Neural cell (in vitro differentiated cells): Measurements from ENCODE around the gene PGM1. TPM values are rescaled to one million over a fixed set of nuclear protein-coding genes. Genes with fewer than 3 reads are reported as not detected.

ENCODE experiments used
- H2AFZ ChIP-seq: fragments of 200-600, 300-800 bp; sonication (generic), shearing (Covaris generic); 2 replicates; pipeline ENCODE4 v1.6.0; 2014; ENCODE audit warnings: low read depth, mild to moderate bottlenecking, antibody characterized with exemption, low read length, moderate library complexity
- H3F3A ChIP-seq: fragments of 200-600 bp; shearing (Covaris generic); 2 replicates; pipeline ENCODE4 v1.6.1; 2016; ENCODE audit warnings: mild to moderate bottlenecking, moderate library complexity, mixed read lengths, antibody characterized with exemption, low read length; ENCODE audit not compliant: insufficient read depth, poor library complexity, severe bottlenecking
- H3K27ac ChIP-seq: fragments of 200-600, 300-800 bp; sonication (generic), shearing (Covaris generic); 2 replicates; pipeline ENCODE4 v1.5.1; 2014; ENCODE audit warnings: mild to moderate bottlenecking, low read length, moderate library complexity
- H3K27me3 ChIP-seq: fragments of 300-800, 200-600 bp; sonication (generic), shearing (Covaris generic); 2 replicates; pipeline ENCODE4 v1.6.0; 2014; ENCODE audit warnings: mild to moderate bottlenecking, low read depth, low read length, moderate library complexity; ENCODE audit not compliant: insufficient read depth
- H3K36me3 ChIP-seq: fragments of 300-800, 200-600 bp; sonication (generic), shearing (Covaris generic); 2 replicates; pipeline ENCODE4 v1.5.1; 2014; ENCODE audit warnings: mild to moderate bottlenecking, antibody characterized with exemption, low read length, moderate library complexity; ENCODE audit not compliant: insufficient read depth
- H3K4me2 ChIP-seq: fragments of 300-800, 200-600 bp; sonication (generic), shearing (Covaris generic); 2 replicates; pipeline ENCODE4 v1.6.0; 2014; ENCODE audit warnings: mild to moderate bottlenecking, low read length
- H3K4me3 ChIP-seq: fragments of 300-800, 200-600 bp; sonication (generic), shearing (Covaris generic); 2 replicates; pipeline ENCODE4 v1.5.1; 2014; ENCODE audit warnings: mild to moderate bottlenecking, low read length, moderate library complexity
- H3K79me2 ChIP-seq: fragments of 200-600 bp; shearing (Covaris generic); replicated peaks from 2 replicates; pipeline ENCODE4 v1.6.0; 2014; ENCODE audit warnings: mild to moderate bottlenecking, low read length, moderate library complexity; ENCODE audit not compliant: insufficient read depth
- H3K9ac ChIP-seq: fragments of 300-800, 200-600 bp; sonication (generic), shearing (Covaris generic); 2 replicates; pipeline ENCODE4 v1.6.1; 2016; ENCODE audit warnings: mild to moderate bottlenecking, low read length, mixed read lengths
- H3K9me2 ChIP-seq: fragments of 200-600 bp; shearing (Covaris generic); 2 replicates; pipeline ENCODE4 v1.6.1; 2016; ENCODE audit warnings: mild to moderate bottlenecking, low read length, mixed read lengths; ENCODE audit not compliant: insufficient read depth
- H3K9me3 ChIP-seq: fragments of 200-600, 300-800 bp; sonication (generic), shearing (Covaris generic); 2 replicates; pipeline ENCODE4 v1.6.1; 2016; ENCODE audit warnings: mild to moderate bottlenecking, mixed run types, low read length, moderate library complexity, mixed read lengths
- H4K20me1 ChIP-seq: fragments of 200-600 bp; shearing (Covaris generic); 2 replicates; pipeline ENCODE4 v1.6.1; 2016; ENCODE audit warnings: mild to moderate bottlenecking, mixed run types; ENCODE audit not compliant: insufficient read depth
- EP300 ChIP-seq: fragments of 450-650 bp; conservative IDR thresholded peaks from 2 replicates; pipeline ENCODE4 v1.6.1; 2014; ENCODE audit warnings: antibody characterized with exemption, mild to moderate bottlenecking, moderate library complexity; ENCODE audit not compliant: poor library complexity, severe bottlenecking
- EZH2 ChIP-seq: fragments of 200-600, 300-800 bp; shearing (Covaris generic), sonication (generic); IDR thresholded peaks from 2 replicates; pipeline ENCODE4 v1.6.1; 2014; ENCODE audit warnings: antibody characterized with exemption, low read length, borderline replicate concordance, mild to moderate bottlenecking; ENCODE audit not compliant: insufficient read depth, poor library complexity, severe bottlenecking
- MXI1 ChIP-seq: fragments of 450-650 bp; conservative IDR thresholded peaks from 2 replicates; pipeline ENCODE4 v1.6.1; 2014; ENCODE audit warnings: antibody characterized with exemption, mild to moderate bottlenecking; ENCODE audit not compliant: poor library complexity, severe bottlenecking
- POLR2AphosphoS5 ChIP-seq: IDR thresholded peaks from 2 replicates; pipeline ENCODE4 v1.6.1; 2012
- RAD21 ChIP-seq: fragments of 450-650 bp; conservative IDR thresholded peaks from 2 replicates; pipeline ENCODE4 v1.6.1; 2014; ENCODE audit warnings: antibody characterized with exemption, mild to moderate bottlenecking, moderate library complexity
- SMC3 ChIP-seq: fragments of 450-650 bp; conservative IDR thresholded peaks from 2 replicates; pipeline ENCODE4 v1.6.1; 2014; ENCODE audit warnings: antibody characterized with exemption, mild to moderate bottlenecking, moderate library complexity; ENCODE audit not compliant: poor library complexity
- TAF1 ChIP-seq: IDR thresholded peaks from 2 replicates; pipeline ENCODE4 v1.6.1; 2012; ENCODE audit warnings: low read depth
- polyA plus RNA-seq: library from polyadenylated mRNA; depleted of rRNA; stranded (reverse); fragments of >200 nt; gene quantifications from 2 replicates; pipeline ENCODE4 v1.2.3, GENCODE V29; 2014
- TF ChIP-seq, protein P1 (sequence below): fragments of 450-650 bp; IDR thresholded peaks from 2 replicates; pipeline ENCODE4 v1.5.1; 2014; ENCODE audit warnings: antibody characterized with exemption, mild to moderate bottlenecking, moderate library complexity; ENCODE audit not compliant: poor library complexity, severe bottlenecking
- TF ChIP-seq, protein P2 (sequence below): IDR thresholded peaks from 2 replicates; pipeline ENCODE4 v1.6.1; 2012; ENCODE audit warnings: borderline replicate concordance

PGM1 gene
- polyA plus RNA-seq, 1 donor from 2014 or later: 2.9 TPM

DNA sequence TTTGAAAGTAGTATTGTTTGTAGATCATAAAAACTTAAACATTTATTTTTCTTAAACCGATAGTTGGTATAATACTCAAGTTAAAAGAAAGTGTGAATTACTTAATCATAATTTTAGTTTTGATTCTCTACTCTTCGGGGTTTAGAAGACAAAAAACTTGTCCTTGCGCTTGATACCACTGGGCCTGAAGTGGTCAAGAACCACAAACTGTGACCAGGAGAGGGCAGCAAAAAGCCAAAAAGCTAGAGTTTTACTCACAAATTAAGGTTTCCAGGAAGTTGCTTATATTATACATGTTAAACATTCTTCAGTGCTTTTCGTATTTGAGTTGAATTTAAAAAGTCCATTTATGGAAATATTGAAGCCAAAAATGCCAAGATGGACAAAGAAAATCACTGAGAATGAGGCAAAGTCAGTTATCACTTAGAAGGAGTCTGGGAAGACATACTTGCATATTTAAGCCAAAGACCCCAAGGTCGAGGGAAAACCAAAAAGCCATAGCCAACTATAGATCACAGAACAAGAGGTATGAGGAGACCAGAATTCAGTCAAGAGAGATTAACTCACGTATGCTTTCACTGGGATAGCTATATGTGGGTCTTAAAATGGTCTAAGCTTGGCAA, 35.7 kb upstream of the PGM1 start:
- Histone ChIP-seq H3K9ac (no peak overlapping the region), H3K27me3 (no peaks in the 10 kb centered on the region), H3K36me3 (no peaks in the 10 kb centered on the region), H3K9me3 (no peaks in the 10 kb centered on the region), H3K9me2 (no peaks in the 10 kb centered on the region), H3K4me2 (no peak overlapping the region), H4K20me1 (no peaks in the 10 kb centered on the region), H3K79me2 (no peaks in the 10 kb centered on the region), H3K27ac (no peak overlapping the region), H3F3A (no peaks in the 10 kb centered on the region), H2AFZ (no peak overlapping the region), H3K4me3 (no peak overlapping the region)
- no peak for TF ChIP-seq POLR2AphosphoS5
- TF ChIP-seq, protein P1, sequence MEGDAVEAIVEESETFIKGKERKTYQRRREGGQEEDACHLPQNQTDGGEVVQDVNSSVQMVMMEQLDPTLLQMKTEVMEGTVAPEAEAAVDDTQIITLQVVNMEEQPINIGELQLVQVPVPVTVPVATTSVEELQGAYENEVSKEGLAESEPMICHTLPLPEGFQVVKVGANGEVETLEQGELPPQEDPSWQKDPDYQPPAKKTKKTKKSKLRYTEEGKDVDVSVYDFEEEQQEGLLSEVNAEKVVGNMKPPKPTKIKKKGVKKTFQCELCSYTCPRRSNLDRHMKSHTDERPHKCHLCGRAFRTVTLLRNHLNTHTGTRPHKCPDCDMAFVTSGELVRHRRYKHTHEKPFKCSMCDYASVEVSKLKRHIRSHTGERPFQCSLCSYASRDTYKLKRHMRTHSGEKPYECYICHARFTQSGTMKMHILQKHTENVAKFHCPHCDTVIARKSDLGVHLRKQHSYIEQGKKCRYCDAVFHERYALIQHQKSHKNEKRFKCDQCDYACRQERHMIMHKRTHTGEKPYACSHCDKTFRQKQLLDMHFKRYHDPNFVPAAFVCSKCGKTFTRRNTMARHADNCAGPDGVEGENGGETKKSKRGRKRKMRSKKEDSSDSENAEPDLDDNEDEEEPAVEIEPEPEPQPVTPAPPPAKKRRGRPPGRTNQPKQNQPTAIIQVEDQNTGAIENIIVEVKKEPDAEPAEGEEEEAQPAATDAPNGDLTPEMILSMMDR: peak; percentile 32

DNA sequence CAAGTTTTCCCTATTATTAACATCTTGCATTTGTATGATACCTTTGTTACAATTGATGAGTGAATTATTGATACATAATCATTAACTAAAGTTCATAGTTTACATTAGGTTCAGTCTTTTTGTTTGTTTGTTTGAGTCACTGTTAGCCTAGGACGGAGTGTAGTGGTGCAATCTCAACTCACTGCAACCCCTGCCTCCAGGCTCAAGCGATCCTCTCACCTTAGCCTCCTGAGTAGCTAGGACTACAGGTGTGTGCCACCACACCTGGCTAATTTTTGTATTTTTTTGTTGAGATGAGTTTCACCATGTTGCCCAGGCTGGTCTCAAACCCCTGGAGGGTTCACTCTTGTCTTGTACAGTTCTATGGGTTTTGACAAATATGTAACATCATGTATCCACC, 33.9 kb upstream of the PGM1 start:
- no peak overlapping the region for H3K4me3 ChIP-seq
- H3F3A ChIP-seq: no peaks in the 10 kb centered on the region
- H3K4me2 ChIP-seq: no peak overlapping the region
- H3K27me3 ChIP-seq: no peaks in the 10 kb centered on the region
- H3K36me3 ChIP-seq: peaks cover 6% of the 10 kb centered on the region
- H3K9me2 ChIP-seq: no peaks in the 10 kb centered on the region
- H3K27ac ChIP-seq: no peak overlapping the region
- no peak for TF ChIP-seq TAF1
- TF ChIP-seq EZH2: no peak
- TF ChIP-seq, protein P2, sequence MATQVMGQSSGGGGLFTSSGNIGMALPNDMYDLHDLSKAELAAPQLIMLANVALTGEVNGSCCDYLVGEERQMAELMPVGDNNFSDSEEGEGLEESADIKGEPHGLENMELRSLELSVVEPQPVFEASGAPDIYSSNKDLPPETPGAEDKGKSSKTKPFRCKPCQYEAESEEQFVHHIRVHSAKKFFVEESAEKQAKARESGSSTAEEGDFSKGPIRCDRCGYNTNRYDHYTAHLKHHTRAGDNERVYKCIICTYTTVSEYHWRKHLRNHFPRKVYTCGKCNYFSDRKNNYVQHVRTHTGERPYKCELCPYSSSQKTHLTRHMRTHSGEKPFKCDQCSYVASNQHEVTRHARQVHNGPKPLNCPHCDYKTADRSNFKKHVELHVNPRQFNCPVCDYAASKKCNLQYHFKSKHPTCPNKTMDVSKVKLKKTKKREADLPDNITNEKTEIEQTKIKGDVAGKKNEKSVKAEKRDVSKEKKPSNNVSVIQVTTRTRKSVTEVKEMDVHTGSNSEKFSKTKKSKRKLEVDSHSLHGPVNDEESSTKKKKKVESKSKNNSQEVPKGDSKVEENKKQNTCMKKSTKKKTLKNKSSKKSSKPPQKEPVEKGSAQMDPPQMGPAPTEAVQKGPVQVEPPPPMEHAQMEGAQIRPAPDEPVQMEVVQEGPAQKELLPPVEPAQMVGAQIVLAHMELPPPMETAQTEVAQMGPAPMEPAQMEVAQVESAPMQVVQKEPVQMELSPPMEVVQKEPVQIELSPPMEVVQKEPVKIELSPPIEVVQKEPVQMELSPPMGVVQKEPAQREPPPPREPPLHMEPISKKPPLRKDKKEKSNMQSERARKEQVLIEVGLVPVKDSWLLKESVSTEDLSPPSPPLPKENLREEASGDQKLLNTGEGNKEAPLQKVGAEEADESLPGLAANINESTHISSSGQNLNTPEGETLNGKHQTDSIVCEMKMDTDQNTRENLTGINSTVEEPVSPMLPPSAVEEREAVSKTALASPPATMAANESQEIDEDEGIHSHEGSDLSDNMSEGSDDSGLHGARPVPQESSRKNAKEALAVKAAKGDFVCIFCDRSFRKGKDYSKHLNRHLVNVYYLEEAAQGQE: no peak
- no peak for TF ChIP-seq RAD21
- TF ChIP-seq POLR2AphosphoS5: no peak
- TF ChIP-seq, protein P1: no peak
- TF ChIP-seq MXI1: no peak
- TF ChIP-seq SMC3: no peak
- no peak for TF ChIP-seq EP300
- H4K20me1 ChIP-seq: no peaks in the 10 kb centered on the region
- no peaks in the 10 kb centered on the region for H3K79me2 ChIP-seq
- H3K9ac ChIP-seq: no peak overlapping the region
- H3K9me3 ChIP-seq: no peaks in the 10 kb centered on the region
- no peak overlapping the region for H2AFZ ChIP-seq
